ENCODE results near the gene CRK.

The CRK gene

GRCh38 chr17:1455797-1456599 lies at the start of gene CRK:
Gene CRK, minus strand, starts transcription at chr17:1456232. Its CDS starts 115 bp downstream, at chr17:1456117.
- DNase-seq (ENCODE audit: low read depth, low spot score), result peak; percentile 53
- peak within 1 kb of the TSS; percentile 89 for H3K27ac ChIP-seq

DNA sequence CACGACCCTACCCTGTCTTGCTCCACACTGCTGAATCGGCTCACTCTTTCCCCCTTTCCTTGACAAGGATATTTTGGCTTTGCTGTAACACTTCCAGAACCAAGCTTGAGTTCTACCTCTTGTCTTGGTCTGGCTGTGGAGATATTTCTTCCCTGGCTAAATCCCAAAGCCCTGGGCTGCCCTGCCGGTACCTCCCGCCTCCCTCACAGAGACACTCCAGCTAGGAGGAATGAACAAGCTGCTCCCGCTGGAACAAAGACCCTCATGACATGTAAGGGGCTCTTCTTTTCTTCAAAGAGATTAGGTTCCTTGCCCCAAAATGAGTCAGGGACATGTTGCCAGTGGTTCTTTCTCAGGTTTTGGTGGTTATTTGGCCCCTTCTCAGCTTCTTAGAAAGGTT lies 49.6 kb upstream of the CRK start:
- no peak for DNase-seq (ENCODE audit: low read depth, low spot score)
- H3K27ac ChIP-seq, result no peak overlapping the region

- no peak overlapping the region for H3K27ac ChIP-seq
- DNase-seq (ENCODE audit: low read depth, low spot score), result no peak
Measured at GRCh38 chr17:1504866-1505265, 48.8 kb upstream of the CRK start.

DNA sequence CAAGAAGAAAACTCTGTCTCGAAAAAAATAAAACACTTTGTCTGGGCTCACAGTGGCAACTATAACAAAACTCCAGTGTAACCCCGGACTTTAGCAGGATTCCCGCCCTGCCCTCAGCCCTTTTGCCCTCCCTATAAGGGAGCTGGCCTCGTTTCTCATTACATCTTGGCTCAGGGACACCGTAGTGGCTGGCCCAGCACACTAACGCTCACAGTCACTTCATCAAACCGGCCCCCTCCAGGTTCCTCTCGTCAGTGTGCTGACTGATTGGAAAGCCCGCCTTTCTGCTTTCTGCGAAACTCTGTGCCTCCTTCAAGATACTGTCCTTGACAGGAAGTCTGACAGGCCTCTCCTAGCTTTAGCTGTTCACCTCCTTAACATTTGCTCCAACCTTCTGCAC lies 47.7 kb upstream of the CRK start:
- DNase-seq (ENCODE audit: low read depth, low spot score), result no peak
- H3K27ac ChIP-seq, result no peak overlapping the region

DNA sequence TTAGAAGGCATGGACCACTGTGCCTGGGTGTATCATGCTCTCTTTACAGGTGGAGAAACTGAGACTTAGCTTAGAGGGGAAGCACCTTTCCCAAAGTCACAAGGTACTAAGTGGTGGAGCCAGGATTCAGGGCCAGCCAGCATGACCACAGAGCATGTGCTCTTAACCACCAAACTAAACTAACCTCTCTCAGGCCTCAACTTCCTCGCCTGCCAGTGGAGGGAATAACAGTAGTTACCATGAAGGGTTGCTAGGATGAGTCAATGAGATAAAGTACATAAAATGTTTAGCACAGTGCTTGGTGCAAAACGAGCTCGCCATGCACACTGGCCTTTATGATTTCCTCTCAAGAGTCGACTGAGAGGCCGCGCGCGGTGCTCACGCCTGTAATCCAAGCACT lies 42.8 kb upstream of the CRK start:
- no peak overlapping the region for H3K27ac ChIP-seq
- DNase-seq (ENCODE audit: low read depth, low spot score), result no peak

DNA sequence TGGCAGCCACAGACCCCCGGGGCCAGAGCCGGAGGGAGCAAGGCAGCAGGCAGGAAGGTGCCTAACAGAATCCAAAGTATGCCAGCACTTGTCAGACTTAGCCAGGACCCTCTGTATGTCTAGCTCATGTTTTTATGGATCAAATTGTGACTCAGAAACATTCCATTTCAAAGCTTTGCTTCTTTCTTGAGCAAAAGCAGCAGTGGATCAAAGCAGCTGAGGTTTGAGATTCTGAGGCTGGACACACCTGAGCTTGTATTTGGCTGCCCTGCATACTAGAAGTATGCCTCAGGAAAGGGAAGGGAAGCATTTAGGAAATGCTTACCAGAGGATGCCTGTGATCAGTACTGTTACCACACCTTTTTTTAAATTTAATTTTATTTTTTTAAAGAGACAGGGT lies 42.2 kb upstream of the CRK start:
- no peak for DNase-seq (ENCODE audit: low read depth, low spot score)
- H3K27ac ChIP-seq, result no peak overlapping the region

- no peak overlapping the region for H3K27ac ChIP-seq
- no peak for DNase-seq (ENCODE audit: low read depth, low spot score)
Measured at GRCh38 chr17:1497831-1498230, 41.8 kb upstream of the CRK start.

- DNase-seq (ENCODE audit: low read depth, low spot score), result no peak
- H3K27ac ChIP-seq, result no peak overlapping the region
Measured at GRCh38 chr17:1496869-1497268, 40.8 kb upstream of the CRK start.

GRCh38 chr17:1495265-1495989 lies 39.4 kb upstream of the CRK start:
- no peak overlapping the region for H3K27ac ChIP-seq
- no peak for DNase-seq (ENCODE audit: low read depth, low spot score)

DNA sequence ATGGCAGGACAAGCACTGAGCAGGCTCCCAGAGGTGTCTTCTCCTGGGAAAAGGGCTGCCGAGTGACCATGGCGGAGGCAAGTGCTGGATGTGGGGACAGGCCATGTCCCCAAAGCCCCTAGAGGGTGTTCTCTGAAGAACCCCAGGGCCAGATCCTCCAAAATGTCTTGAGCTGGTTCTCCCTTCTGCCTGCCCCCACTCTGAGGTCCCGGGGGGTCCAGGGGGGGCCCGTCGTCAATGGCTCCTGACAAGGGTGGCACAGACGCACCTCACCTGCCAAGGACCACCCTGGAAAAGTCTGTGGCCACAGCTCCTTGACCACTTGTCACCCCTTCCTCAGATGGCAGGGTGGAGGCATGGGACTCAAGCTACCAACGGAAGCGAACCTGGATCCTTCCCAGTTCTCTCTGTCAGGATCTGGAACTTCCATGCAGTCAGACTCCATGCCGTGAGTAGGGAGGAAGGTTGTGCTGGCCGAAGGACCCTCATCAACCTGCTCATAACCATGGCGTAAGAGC lies 38.8 kb upstream of the CRK start:
- no peak for DNase-seq (ENCODE audit: low read depth, low spot score)
- no peak overlapping the region for H3K27ac ChIP-seq

DNA sequence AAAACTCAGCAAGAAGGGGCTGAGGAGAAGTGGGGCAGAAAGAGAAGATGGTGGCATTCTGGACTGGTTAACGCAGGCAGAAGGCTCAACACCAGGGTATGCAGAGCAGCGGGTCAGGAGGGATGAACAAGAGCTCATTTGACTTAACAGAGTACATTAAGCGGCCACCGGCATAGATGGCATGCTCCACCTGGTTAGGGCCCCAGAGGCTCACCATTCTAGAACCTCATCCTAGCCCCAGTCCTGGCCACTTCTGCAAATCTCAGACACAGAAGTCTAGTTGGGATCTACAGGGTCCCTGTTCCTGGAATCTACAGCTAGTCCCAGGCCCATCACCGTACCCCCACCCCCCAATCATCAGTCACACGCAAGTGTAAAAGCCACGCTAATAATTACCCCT lies 38.2 kb upstream of the CRK start:
- no peak for DNase-seq (ENCODE audit: low read depth, low spot score)
- no peak overlapping the region for H3K27ac ChIP-seq

- H3K27ac ChIP-seq, result no peak overlapping the region
- DNase-seq (ENCODE audit: low read depth, low spot score), result no peak
Measured at GRCh38 chr17:1493291-1493980, 37.4 kb upstream of the CRK start.

GRCh38 chr17:1492249-1493206 lies 36.5 kb upstream of the CRK start, which contains the start of gene MYO1C:
Gene MYO1C, minus strand, starts transcription at chr17:1492686. Its CDS starts 199 bp downstream, at chr17:1492487.
- peak within 1 kb of the TSS; percentile 84 for H3K27ac ChIP-seq
- no peak for DNase-seq (ENCODE audit: low read depth, low spot score)

DNA sequence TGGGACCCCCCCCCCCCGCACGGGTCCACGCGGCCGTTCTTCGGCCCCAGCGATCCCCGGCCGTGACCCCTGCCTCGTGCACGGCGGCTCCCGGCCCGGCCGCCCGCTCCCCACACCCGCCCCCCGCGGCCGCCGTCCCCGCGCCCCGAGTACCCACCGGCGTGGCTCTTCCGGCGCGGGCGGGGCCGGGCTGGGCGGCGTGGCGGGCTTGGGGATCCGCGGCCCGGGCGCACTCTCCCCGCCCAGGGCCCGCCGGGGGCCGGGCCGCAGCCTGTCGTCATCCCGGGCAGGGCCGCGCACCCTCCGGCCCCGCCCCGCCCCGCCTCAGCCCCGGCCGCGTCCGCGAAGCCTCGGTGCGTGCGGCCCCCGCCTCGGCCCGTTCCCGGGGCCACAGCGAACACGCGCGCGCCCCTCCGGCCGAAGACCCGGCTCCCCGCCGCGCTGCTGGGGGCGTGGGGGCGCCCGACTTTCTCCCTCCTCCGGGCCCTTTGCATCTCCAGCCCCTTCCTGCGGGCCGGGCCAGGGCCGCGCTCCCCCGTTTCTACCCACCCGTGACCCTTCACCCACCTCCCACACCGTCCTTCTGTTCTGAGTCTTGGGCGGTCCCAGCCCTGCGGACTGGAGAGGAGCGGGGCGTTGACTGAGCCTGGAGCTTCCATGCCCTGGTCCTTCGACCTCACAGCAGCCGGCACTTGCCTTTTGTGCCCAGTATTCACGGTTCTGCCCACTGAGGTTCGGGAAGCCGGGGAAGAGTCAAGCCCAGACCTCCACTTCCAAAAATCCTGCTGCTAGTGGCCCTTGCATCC lies 35.6 kb upstream of the CRK start:
- DNase-seq (ENCODE audit: low read depth, low spot score), result no peak
- peak overlapping the region; percentile 84 for H3K27ac ChIP-seq

GRCh38 chr17:1490643-1491442 lies 34.8 kb upstream of the CRK start:
- peak overlapping the region; percentile 84 for H3K27ac ChIP-seq
- no peak for DNase-seq (ENCODE audit: low read depth, low spot score)

- H3K27ac ChIP-seq, result peak overlapping the region; percentile 84
- no peak for DNase-seq (ENCODE audit: low read depth, low spot score)
Measured at GRCh38 chr17:1488826-1489270, 32.8 kb upstream of the CRK start.

GRCh38 chr17:1487939-1488825 lies 32.1 kb upstream of the CRK start:
- peak overlapping the region; percentile 84 for H3K27ac ChIP-seq
- DNase-seq (ENCODE audit: low read depth, low spot score), result no peak

Data from epithelial cell of prostate (primary cell).